Gastrocnemius medialis (tissue), 4 donors: ENCODE data around the gene ARSI.

ENCODE experiments used
- POLR2A ChIP-seq, 2 donors: fragments of 450-650 bp; IDR thresholded peaks; one replicate each; pipeline ENCODE4 v1.6.1; 2017; ENCODE audit warnings: antibody characterized with exemption in 2 of 2, mild to moderate bottlenecking in 2 of 2, moderate library complexity in 2 of 2
- TF ChIP-seq, protein P1 (sequence below), 5 experiments: fragments of 450-650 bp in 3 of 5; fragments of 200-600 bp in 2 of 5; sonication (generic) in 2 of 5; IDR thresholded peaks in 4 of 5; conservative IDR thresholded peaks in 1 of 5; 1 replicate in 4 of 5; 2 replicates in 1 of 5; pipeline ENCODE4 v1.5.1; 2016 to 2019; ENCODE audit warnings: antibody characterized with exemption in 5 of 5, mild to moderate bottlenecking in 3 of 5, moderate library complexity in 3 of 5

- TF ChIP-seq, protein P1, sequence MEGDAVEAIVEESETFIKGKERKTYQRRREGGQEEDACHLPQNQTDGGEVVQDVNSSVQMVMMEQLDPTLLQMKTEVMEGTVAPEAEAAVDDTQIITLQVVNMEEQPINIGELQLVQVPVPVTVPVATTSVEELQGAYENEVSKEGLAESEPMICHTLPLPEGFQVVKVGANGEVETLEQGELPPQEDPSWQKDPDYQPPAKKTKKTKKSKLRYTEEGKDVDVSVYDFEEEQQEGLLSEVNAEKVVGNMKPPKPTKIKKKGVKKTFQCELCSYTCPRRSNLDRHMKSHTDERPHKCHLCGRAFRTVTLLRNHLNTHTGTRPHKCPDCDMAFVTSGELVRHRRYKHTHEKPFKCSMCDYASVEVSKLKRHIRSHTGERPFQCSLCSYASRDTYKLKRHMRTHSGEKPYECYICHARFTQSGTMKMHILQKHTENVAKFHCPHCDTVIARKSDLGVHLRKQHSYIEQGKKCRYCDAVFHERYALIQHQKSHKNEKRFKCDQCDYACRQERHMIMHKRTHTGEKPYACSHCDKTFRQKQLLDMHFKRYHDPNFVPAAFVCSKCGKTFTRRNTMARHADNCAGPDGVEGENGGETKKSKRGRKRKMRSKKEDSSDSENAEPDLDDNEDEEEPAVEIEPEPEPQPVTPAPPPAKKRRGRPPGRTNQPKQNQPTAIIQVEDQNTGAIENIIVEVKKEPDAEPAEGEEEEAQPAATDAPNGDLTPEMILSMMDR (IDR thresholded peaks at IDR 0.05 in 4 of 5, conservative IDR thresholded peaks at IDR 0.05 in 1 of 5): no peak
- TF ChIP-seq POLR2A (IDR thresholded peaks at IDR 0.05): no peak
These were observed 16.7 kb upstream of the ARSI start for GRCh38 chr5:150319484-150319790.
